Endothelial cell of umbilical vein (primary cell): Measurements from ENCODE around the gene CLEC16A. TPM values are rescaled to one million over a fixed set of nuclear protein-coding genes. Genes with fewer than 3 reads are reported as not detected.

Experiments used
- BruUV-seq: library from RNA; stranded (reverse); fragments of 400-500 nt; replicated peaks from 2 replicates; lab custom pipeline; 2021; lab: Mats Ljungman, UMichigan
- CTCF ChIA-PET: fragments of 300-600, 350-600 bp; sonication (Branson Sonifier 250); formaldehyde crosslinking; loops from one replicate; lab custom pipeline; 2021; ENCODE audit warnings: antibody characterized with exemption, inconsistent platforms; lab: Charles Lee
- POLR2A ChIA-PET: fragments of 300-600, 350-600 bp; sonication (Branson Sonifier 250); formaldehyde crosslinking; loops from one replicate; lab custom pipeline; 2021; ENCODE audit warnings: antibody characterized with exemption, inconsistent platforms; lab: Charles Lee
- DNase-seq: peaks from one replicate; pipeline ENCODE4 v3.0.0-alpha.2; 2011; ENCODE audit warnings: low read depth, low spot score
- FAIRE-seq: peaks from 2 replicates; lab custom pipeline; 2011; peaks lifted over from hg19 to GRCh38; lab: Jason Lieb, UNC
- H2AFZ ChIP-seq: 2 replicates; pipeline ENCODE4 v1.6.0; 2012; ENCODE audit warnings: low read depth, low read length, control low read depth, inconsistent platforms
- H3K27ac ChIP-seq: 2 replicates; pipeline ENCODE4 v1.5.1; 2011; ENCODE audit warnings: low read depth, mild to moderate bottlenecking, control low read depth, low read length, moderate library complexity; ENCODE audit not compliant: insufficient read depth
- H3K27me3 ChIP-seq, 2 experiments: 2 replicates each; pipeline versions ENCODE4 v1.6.0 to v1.6.1; 2011; ENCODE audit warnings: low read length in 2 of 2, mixed read lengths in 1 of 2; ENCODE audit not compliant: control insufficient read depth in 2 of 2, insufficient read depth in 2 of 2
- H3K36me3 ChIP-seq, 2 experiments: 2 replicates in 1 of 2; 3 replicates in 1 of 2; pipeline ENCODE4 v1.5.1; 2011; ENCODE audit warnings: low read length in 2 of 2, mild to moderate bottlenecking in 1 of 2, moderate library complexity in 1 of 2; ENCODE audit not compliant: control insufficient read depth in 2 of 2, insufficient read depth in 2 of 2; ENCODE audit errors: extremely low read depth in 1 of 2
- H3K4me1 ChIP-seq: 3 replicates; pipeline ENCODE4 v1.5.1; 2011; ENCODE audit warnings: mild to moderate bottlenecking, low read length; ENCODE audit not compliant: control insufficient read depth, insufficient read depth; ENCODE audit errors: extremely low read depth
- H3K4me2 ChIP-seq: 2 replicates; pipeline ENCODE4 v1.6.1; 2011; ENCODE audit warnings: low read length, control low read depth, mixed read lengths; ENCODE audit not compliant: insufficient read depth
- H3K4me3 ChIP-seq, 3 experiments: fragments of 200-600 bp in 1 of 3; sonication (generic), shearing (Covaris generic) in 1 of 3; replicated peaks in 1 of 3; 2 replicates each; pipeline ENCODE4 v1.5.1; 2011 to 2016; ENCODE audit warnings: control low read depth in 3 of 3, low read length in 3 of 3, mild to moderate bottlenecking in 2 of 3, inconsistent platforms in 1 of 3, low read depth in 1 of 3, moderate library complexity in 1 of 3; ENCODE audit not compliant: insufficient read depth in 1 of 3
- H3K79me2 ChIP-seq: 2 replicates; pipeline ENCODE4 v1.6.0; 2012; ENCODE audit warnings: low read length, inconsistent platforms; ENCODE audit not compliant: control insufficient read depth, insufficient read depth
- H3K9ac ChIP-seq: replicated peaks from 2 replicates; pipeline ENCODE3; 2011; ENCODE audit warnings: low read length, control low read depth; ENCODE audit not compliant: insufficient read depth; ENCODE audit errors: extremely low read depth
- H3K9me1 ChIP-seq: replicated peaks from 3 replicates; pipeline ENCODE4 v1.6.0; 2011; ENCODE audit warnings: mild to moderate bottlenecking, low read length; ENCODE audit not compliant: control insufficient read depth, insufficient read depth; ENCODE audit errors: extremely low read depth
- H3K9me3 ChIP-seq: replicated peaks from 2 replicates; pipeline ENCODE4 v1.5.1; 2012; ENCODE audit warnings: low read length, inconsistent platforms; ENCODE audit not compliant: control insufficient read depth, insufficient read depth
- H4K20me1 ChIP-seq: replicated peaks from 2 replicates; pipeline ENCODE3; 2011; ENCODE audit warnings: mild to moderate bottlenecking, low read length; ENCODE audit not compliant: control insufficient read depth, insufficient read depth; ENCODE audit errors: extremely low read depth
- EZH2 ChIP-seq: IDR thresholded peaks from 2 replicates; pipeline ENCODE4 v1.6.1; 2012; ENCODE audit warnings: borderline replicate concordance, low read depth, mild to moderate bottlenecking, moderate library complexity, low read length, inconsistent platforms; ENCODE audit not compliant: severe bottlenecking
- FOS ChIP-seq: IDR thresholded peaks from 2 replicates; pipeline ENCODE4 v1.6.1; 2011; ENCODE audit warnings: mild to moderate bottlenecking, low read length, moderate library complexity, borderline replicate concordance; ENCODE audit not compliant: insufficient read depth
- GATA2 ChIP-seq: IDR thresholded peaks from 2 replicates; pipeline ENCODE4 v1.7.0; 2011; ENCODE audit warnings: low read depth, mild to moderate bottlenecking, moderate library complexity, mixed read lengths, low read length; ENCODE audit not compliant: insufficient read length, insufficient read depth
- JUN ChIP-seq: IDR thresholded peaks from 2 replicates; pipeline ENCODE4 v1.6.1; 2011; ENCODE audit warnings: borderline replicate concordance, low read depth; ENCODE audit not compliant: insufficient read length, insufficient read depth
- MYC ChIP-seq: IDR thresholded peaks from one replicate; pipeline ENCODE4 v1.6.1; 2011; ENCODE audit warnings: mild to moderate bottlenecking, low read depth, low read length
- POLR2A ChIP-seq: IDR thresholded peaks from 2 replicates; pipeline ENCODE4 v1.6.1; 2012; ENCODE audit warnings: low read depth, mild to moderate bottlenecking, control low read depth, low read length
- POLR2AphosphoS5 ChIP-seq: IDR thresholded peaks from 2 replicates; pipeline ENCODE4 v1.6.1; 2012; ENCODE audit warnings: low read depth, mild to moderate bottlenecking, control low read depth, low read length, moderate library complexity; ENCODE audit not compliant: insufficient read depth
- dilution Hi-C: fragments of 300-500 bp; cut with MboI; formaldehyde crosslinking; loops from one replicate; pipeline ENCODE4 v1.15.0; 2019; ENCODE audit warnings: low sequenced_read_pairs; ENCODE audit not compliant: extremely low pct_ligation_motif_present
- intact Hi-C: fragments of 100-400 bp; cut with micrococcal nuclease; formaldehyde crosslinking; loops from one replicate; pipeline ENCODE4 v1.10.0; 2022
- polyA plus RNA-seq, 4 experiments: library from polyadenylated mRNA; depleted of rRNA in 3 of 4; stranded (reverse) in 3 of 4; unstranded in 1 of 4; fragments of >200 nt; gene quantifications; 2 replicates each; pipeline versions ENCODE4 v1.2.1 to v1.2.3, GENCODE V29; 2011 to 2012; ENCODE audit warnings: missing spikeins in 1 of 4
- total RNA-seq: library from RNA; stranded (reverse); gene quantifications from 2 replicates; pipeline ENCODE4 v1.2.3, GENCODE V29; 2021
- TF ChIP-seq, protein P1 (sequence below), 2 donors: IDR thresholded peaks; 1 replicate in 1 of 2; 2 replicates in 1 of 2; pipeline ENCODE4 v1.5.1; 2011; ENCODE audit warnings: low read length in 2 of 2, mild to moderate bottlenecking in 2 of 2, moderate library complexity in 2 of 2, control low read depth in 1 of 2, inconsistent platforms in 1 of 2, low read depth in 1 of 2; ENCODE audit not compliant: insufficient read depth in 1 of 2; ENCODE audit errors: extremely low read depth in 1 of 2
- TF ChIP-seq, protein P2 (sequence below): IDR thresholded peaks from 2 replicates; pipeline ENCODE4 v1.6.1; 2011; ENCODE audit not compliant: insufficient read depth, insufficient read length

CLEC16A gene
- total and polyA plus RNA-seq, 2 donors (not counting 3 experiments of a cell fraction or from before 2014, with no cell fraction given) = 11.4 to 23.3 TPM

DNA sequence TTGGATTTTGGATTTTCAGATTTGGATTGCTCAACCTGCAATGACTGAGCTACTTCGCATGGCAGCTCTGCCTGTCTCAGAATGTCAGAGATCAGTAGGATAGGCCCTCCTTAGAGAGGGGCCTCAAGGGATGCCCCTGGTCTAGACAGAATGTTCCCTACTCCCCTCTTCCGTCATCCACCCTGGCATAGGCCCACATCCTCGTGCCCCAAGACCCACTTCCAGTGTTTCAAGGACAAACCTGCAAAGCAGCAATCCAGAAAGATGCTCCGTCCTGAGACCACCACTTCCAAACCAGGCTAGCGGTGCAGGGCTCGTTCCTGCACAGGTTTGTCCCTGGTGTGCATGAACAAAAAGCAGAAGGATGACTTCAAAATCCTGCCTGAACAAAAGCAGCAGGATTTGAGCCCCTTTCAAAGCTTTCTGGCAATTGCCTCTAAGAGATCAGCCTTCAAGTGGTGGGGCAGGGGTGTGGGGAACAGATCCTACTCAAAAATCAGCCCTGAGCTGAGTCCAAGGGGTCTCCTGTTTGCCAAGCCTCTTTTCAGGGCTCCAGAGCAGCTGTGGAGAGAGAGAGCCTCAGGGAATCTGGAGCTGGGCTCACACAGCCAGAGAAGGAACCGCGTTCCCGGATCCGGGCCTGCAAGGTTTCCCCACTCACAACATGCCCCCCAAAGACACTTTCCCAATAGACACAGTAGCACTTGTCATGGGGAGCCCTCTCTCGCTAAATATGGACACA is 190.5 kb downstream of the CLEC16A start:
- no peak overlapping the region for H3K27ac ChIP-seq
- H2AFZ ChIP-seq = no peak overlapping the region
- no peak for DNase-seq
- H3K4me3 ChIP-seq = no peak overlapping the region
- H3K4me2 ChIP-seq = no peak overlapping the region
- no peaks in the 10 kb centered on the region for H3K36me3 ChIP-seq
- no peak for FAIRE-seq
- H4K20me1 ChIP-seq = no peaks in the 10 kb centered on the region
- no peaks in the 10 kb centered on the region for H3K79me2 ChIP-seq
- intact Hi-C loops = loop anchor here (5.0 kb wide), 1 partner anchor 67 kb away; no protein-coding TSS in a partner anchor
- peaks cover 32% of the 10 kb centered on the region for H3K4me1 ChIP-seq
- CTCF ChIA-PET = interaction anchor here (1.1 to 1.9 kb wide), 5 partner anchors 10 to 122 kb away, joined by 3 to 5 read pairs (median 4); no protein-coding TSS in a partner anchor
- no peaks in the 10 kb centered on the region for H3K27me3 ChIP-seq
- H3K9me3 ChIP-seq = no peaks in the 10 kb centered on the region
- no TSS peak for BruUV-seq
- no peak overlapping the region for H3K9ac ChIP-seq
- no peaks in the 10 kb centered on the region for H3K9me1 ChIP-seq
- dilution Hi-C loops = no loop called here
- no peak for TF ChIP-seq FOS
- no peak for TF ChIP-seq MYC
- TF ChIP-seq, protein P1, sequence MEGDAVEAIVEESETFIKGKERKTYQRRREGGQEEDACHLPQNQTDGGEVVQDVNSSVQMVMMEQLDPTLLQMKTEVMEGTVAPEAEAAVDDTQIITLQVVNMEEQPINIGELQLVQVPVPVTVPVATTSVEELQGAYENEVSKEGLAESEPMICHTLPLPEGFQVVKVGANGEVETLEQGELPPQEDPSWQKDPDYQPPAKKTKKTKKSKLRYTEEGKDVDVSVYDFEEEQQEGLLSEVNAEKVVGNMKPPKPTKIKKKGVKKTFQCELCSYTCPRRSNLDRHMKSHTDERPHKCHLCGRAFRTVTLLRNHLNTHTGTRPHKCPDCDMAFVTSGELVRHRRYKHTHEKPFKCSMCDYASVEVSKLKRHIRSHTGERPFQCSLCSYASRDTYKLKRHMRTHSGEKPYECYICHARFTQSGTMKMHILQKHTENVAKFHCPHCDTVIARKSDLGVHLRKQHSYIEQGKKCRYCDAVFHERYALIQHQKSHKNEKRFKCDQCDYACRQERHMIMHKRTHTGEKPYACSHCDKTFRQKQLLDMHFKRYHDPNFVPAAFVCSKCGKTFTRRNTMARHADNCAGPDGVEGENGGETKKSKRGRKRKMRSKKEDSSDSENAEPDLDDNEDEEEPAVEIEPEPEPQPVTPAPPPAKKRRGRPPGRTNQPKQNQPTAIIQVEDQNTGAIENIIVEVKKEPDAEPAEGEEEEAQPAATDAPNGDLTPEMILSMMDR (IDR thresholded peaks at IDR 0.05; ENCODE audit: extremely low read depth in 1 of 2, insufficient read depth in 1 of 2, low read depth in 1 of 2, low read length in 2 of 2) = no peak
- no peak for TF ChIP-seq EZH2
- TF ChIP-seq, protein P2, sequence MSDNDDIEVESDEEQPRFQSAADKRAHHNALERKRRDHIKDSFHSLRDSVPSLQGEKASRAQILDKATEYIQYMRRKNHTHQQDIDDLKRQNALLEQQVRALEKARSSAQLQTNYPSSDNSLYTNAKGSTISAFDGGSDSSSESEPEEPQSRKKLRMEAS = no peak
- TF ChIP-seq GATA2 = no peak
- TF ChIP-seq POLR2A = no peak
- no peak for TF ChIP-seq JUN
- TF ChIP-seq POLR2AphosphoS5 = no peak
- POLR2A ChIA-PET = no interaction called here
